HUES48 (cell line): ENCODE data around the gene WNT3.
"Not testable (repeated sequence)": the region's sequence is repeated elsewhere in the genome, so short reads cannot be mapped to it uniquely, and the experiment has no call there.

ENCODE experiments used
- H3K27ac ChIP-seq: one replicate; pipeline ENCODE4 v1.7.0; 2013; ENCODE audit warnings: low read depth, low read length, inconsistent platforms
- H3K27me3 ChIP-seq: 2 replicates; pipeline ENCODE4 v1.6.1; 2013; ENCODE audit warnings: mild to moderate bottlenecking, low read length; ENCODE audit not compliant: control insufficient read depth, insufficient read depth
- H3K36me3 ChIP-seq: 2 replicates; pipeline ENCODE4 v1.6.1; 2013; ENCODE audit warnings: low read length; ENCODE audit not compliant: control insufficient read depth, insufficient read depth
- H3K4me1 ChIP-seq: 2 replicates; pipeline ENCODE4 v1.6.1; 2013; ENCODE audit warnings: mild to moderate bottlenecking, low read length; ENCODE audit not compliant: control insufficient read depth, insufficient read depth
- H3K4me3 ChIP-seq: 2 replicates; pipeline ENCODE4 v1.5.1; 2013; ENCODE audit warnings: mild to moderate bottlenecking, low read depth, low read length
- H3K9ac ChIP-seq: 2 replicates; pipeline ENCODE4 v1.6.1; 2013; ENCODE audit warnings: mild to moderate bottlenecking, low read depth, low read length, moderate library complexity
- H3K9me3 ChIP-seq: 2 replicates; pipeline ENCODE4 v1.6.1; 2013; ENCODE audit warnings: low read length; ENCODE audit not compliant: control insufficient read depth, insufficient read depth

The WNT3 gene

DNA sequence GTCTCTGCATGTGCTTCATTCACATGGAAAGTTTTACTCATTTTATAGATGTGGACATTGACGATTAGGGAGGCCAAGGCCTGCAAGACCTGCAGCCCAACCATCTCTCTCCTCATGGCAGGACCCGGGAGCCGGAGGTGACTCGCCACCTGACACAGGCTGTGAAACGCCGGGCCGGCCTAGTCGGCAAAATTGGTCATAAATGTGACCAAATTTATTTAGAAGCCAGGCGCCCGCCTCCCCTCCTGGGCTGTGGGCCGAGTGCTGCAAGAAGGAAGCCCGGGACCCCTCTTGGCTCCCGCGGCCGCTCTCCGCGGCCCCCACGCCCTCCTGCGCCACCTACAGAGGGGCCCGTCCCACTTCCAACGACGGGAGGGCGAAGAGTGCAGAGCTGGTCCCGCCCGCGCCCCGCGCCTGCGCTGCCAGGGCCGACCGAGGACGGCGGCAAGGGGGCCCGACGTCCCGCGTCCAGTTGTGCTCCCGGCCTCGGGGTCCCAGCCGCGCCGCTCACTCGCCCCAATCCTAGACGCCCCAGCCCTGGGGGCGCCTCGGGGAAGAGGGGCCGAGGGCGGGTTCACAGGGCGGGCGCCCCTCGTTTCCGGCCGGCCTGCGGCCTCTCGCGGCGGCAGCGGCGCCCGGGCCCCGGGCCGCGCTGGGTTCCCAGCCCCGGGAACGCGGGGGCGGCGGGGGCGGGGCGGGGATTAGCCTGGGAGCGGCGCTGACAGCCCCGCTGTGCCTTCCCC is 47.5 kb downstream of the WNT3 start:
- Histone ChIP-seq H3K27ac (peak overlapping the region; percentile 100), H3K9ac (peak overlapping the region; percentile 39; the same call in 1 of the 2 replicates), H3K36me3 (no peaks in the 10 kb centered on the region; the same call in 1 of the 2 replicates), H3K9me3 (no peaks in the 10 kb centered on the region), H3K4me3 (peak overlapping the region; percentile 49), H3K4me1 (peaks cover 24% of the 10 kb centered on the region), H3K27me3 (peaks cover 57% of the 10 kb centered on the region)

DNA sequence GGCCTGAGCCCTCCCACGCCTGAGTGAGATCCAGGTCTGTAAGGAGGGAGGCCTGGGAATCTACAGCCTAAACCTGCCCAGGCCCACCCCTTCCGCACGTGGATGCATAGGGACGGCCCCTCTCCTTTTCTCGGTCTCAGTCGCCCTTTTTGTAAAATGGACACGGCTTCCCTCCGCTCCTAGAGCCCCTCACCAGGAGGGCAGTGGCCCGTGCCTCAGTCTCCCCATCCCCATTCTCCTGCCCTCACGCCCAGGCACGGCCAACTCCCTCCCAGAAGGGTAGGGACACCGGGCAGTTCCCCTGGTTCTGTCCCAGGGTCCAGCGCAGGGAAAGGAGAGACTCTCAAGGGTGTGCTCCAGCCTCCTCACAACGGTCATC is 48.1 kb downstream of the WNT3 start:
- no peaks in the 10 kb centered on the region for H3K9me3 ChIP-seq
- no peaks in the 10 kb centered on the region; the same call in 1 of the 2 replicates for H3K36me3 ChIP-seq
- no peak overlapping the region for H3K9ac ChIP-seq
- H3K4me3 ChIP-seq = peak overlapping the region; percentile 49
- peaks cover 54% of the 10 kb centered on the region for H3K27me3 ChIP-seq
- peaks cover 24% of the 10 kb centered on the region for H3K4me1 ChIP-seq
- H3K27ac ChIP-seq = peak overlapping the region; percentile 100

DNA sequence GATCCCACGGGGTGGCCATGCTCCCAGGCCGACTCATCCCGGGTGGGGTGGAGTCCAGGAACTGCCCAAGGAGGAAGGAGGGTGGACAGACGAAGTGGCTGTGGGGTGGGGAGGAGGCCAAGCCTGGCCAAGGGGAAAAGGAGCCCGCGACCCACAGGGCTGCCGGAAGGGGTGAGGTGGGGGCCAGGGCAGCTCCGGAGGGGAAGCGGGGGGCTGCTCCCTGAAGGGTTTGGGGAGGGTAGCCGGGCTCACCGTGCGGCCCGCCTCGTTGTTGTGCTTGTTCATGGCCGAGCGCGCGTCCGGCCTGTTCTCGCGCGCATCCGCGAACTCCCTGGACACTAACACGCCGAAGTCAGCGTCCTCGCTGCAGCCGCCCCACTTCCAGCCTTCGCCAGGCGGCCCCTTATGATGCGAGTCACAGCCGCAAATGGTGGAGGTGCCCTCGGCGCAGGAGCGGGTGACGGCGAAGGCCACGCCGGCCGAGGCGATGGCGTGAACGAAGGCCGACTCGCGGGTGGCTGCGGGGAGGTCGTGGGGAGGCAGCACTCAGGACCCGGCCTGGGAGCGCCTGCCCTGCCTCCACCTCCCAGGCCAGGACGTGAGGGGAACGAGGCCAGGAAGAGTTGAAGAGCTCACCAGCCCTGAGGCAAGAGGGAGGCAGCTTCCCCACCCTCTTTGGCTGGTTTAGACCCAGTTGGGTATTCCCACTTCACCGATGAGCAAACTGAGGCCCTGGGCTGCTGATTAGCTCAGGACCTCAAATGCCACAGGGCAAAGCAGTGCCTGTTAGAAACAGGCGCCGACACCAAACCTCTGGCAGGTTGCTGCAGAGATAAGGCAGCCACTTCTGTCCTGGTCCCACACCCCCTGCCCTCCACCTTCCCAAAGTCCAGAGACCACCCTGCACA is 48.7 kb downstream of the WNT3 start:
- peaks cover 24% of the 10 kb centered on the region for H3K4me1 ChIP-seq
- no peak overlapping the region for H3K27ac ChIP-seq

DNA sequence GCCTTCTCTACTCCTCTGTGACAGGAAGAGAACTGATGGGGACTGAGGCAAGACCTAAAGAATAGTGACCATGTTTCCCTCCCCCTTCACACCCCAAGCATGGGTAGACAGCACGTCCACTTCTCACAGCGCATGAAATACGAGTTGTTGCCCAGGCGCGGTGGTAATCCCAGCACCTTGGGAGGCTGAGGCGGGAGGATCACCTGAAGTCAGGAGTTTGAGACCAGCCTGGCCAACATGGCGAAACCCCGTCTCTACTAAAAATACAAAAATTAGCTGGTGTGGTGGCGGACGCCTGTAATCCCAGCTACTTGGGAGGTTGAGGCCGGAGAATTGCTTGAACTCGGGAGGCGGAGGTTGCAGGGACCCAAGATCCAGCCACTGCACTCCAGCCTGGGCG is 49.6 kb downstream of the WNT3 start:
- H3K9ac ChIP-seq = not testable (repeated sequence)
- H3K4me1 ChIP-seq = peaks cover 18% of the 10 kb centered on the region

More for the DNA sequence above, 48.7 kb downstream of the WNT3 start:
- Histone ChIP-seq H3K4me3 (no peak overlapping the region), H3K9ac (no peak overlapping the region), H3K36me3 (no peaks in the 10 kb centered on the region; the same call in 1 of the 2 replicates), H3K27me3 (peaks cover 48% of the 10 kb centered on the region), H3K9me3 (no peaks in the 10 kb centered on the region)

DNA sequence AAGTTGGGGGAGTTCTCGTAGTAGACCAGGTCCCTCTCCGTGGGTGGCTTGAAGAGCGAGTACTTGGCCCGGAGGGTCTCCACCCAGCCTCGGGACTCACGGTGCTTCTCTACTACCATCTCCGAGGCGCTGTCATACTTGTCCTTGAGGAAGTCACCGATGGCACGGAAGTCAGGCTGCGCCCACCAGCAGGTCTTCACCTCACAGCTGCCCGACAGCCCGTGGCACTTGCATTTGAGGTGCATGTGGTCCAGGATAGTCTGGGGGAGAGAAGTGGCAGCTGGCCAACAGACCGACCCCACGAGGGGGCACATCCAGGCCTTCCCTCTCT is 50.0 kb downstream of the WNT3 start:
- H3K9ac ChIP-seq = no peak overlapping the region
- H3K9me3 ChIP-seq = no peaks in the 10 kb centered on the region
- H3K36me3 ChIP-seq = no peaks in the 10 kb centered on the region; the same call in 1 of the 2 replicates
- peaks cover 35% of the 10 kb centered on the region for H3K27me3 ChIP-seq
- H3K27ac ChIP-seq = no peak overlapping the region
- no peak overlapping the region for H3K4me3 ChIP-seq
- H3K4me1 ChIP-seq = peaks cover 14% of the 10 kb centered on the region

More for the DNA sequence above, 49.6 kb downstream of the WNT3 start:
- not testable (repeated sequence) for H3K36me3 ChIP-seq, H3K27ac ChIP-seq, H3K4me3 ChIP-seq, H3K9me3 ChIP-seq
- peaks cover 39% of the 10 kb centered on the region for H3K27me3 ChIP-seq

DNA sequence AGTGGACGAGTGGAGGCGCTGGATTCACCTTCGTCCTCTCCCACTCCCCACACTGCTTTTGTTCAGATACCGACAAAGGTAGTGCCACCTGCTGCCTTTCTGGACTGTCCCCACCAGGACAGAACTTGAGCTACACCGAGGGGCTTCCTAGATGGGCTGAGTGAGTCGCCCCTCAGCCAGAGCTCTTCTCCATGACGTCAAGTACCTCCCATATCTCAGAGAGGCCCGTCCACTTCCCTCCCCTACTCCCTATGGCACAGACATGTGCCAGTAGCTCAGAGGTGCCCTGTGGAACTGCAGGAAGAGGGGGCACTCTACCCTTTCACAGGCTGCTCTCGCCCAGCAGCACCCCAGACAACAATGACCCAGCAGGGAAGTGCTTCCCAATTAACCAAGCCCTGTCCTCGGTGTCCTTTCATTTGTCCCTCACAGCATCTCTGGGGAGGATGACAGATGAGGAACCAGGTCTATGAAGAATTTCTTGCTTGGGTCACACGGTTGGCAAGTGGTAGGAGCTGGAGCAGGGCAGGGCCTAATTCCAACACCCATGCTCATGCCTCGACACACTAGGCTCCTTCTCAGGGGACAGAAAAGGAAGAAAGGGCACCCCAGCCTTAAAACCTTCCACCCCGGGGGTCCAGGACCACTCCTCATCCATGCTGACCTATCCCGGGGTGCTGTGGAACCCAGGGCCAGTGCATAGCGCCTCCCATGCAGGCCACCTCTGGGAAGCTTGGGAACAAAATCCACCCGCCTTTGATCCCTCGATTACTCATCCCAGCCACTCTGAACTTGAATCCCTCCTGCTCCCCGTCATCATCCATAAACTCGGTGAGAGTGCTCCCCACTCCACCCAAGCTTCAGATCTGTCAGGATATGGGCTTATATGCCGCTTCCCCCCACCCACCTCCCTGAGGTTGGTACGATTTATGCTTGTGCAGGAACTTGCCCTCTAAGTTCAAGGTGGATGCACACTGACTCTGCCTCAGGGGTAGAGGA is 51.7 kb downstream of the WNT3 start:
- Histone ChIP-seq H3K27ac (no peak overlapping the region), H3K27me3 (peaks cover 27% of the 10 kb centered on the region), H3K9ac (no peak overlapping the region), H3K36me3 (no peaks in the 10 kb centered on the region; the same call in 1 of the 2 replicates), H3K4me1 (peaks cover 7% of the 10 kb centered on the region), H3K4me3 (no peak overlapping the region), H3K9me3 (no peaks in the 10 kb centered on the region)

DNA sequence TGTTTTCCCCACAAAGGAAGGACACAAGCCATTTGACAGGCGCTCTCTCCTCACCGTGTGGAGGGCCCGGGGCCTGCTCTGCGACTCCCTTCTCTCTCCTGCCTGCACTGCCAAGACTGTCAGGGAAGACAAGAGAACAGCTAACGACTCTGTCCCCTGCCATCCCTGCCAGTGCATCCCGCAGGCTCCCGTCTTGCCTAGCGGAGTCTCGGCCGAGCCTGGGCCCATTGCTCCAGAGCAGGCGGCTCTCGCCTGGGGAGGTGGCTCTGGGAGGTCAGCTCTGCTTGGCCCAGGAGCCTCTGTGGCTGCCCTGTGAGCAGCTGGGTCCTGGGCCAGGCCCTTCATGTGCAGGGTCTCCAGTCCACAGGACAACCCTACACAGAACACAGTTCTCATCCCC is 53.0 kb downstream of the WNT3 start:
- Histone ChIP-seq H3K4me1 (peaks cover 4% of the 10 kb centered on the region), H3K27ac (no peak overlapping the region), H3K9ac (no peak overlapping the region)

DNA sequence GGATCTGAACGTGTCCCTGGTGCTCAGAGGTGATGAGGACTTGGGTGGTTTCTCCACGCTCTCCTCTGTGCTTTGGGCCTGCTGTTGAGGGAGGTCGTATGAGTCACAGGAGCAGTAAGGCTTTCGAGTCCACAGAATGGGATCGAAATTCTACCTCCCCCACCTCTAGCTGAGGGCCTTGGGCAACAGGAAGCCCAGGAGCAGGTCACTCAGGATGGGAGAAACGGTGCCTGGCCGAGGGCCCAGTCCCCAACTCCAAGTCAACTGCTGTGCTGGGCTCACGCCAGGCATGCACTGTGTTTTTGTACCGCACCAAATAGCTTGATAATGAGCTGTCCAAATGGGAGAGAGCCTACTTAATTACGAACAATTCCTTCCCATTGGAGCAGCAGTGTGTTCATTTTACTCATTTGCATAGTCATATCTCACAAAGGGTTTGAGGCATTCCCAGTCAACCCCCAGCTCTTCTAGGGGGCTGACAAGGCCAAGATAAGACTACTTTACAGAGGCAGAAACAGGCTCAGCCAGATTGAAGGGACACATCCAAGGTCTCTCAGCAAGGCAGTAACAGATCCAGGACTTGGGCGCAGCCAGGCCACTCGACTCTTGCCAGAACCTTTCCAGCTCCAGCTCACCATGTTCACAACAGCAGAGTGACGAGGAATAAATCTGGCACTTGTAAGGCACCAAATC is 53.6 kb downstream of the WNT3 start:
- no peak overlapping the region for H3K27ac ChIP-seq

More for the DNA sequence above, 53.0 kb downstream of the WNT3 start:
- no peaks in the 10 kb centered on the region for H3K9me3 ChIP-seq
- peaks cover 23% of the 10 kb centered on the region for H3K27me3 ChIP-seq
- no peaks in the 10 kb centered on the region; the same call in 1 of the 2 replicates for H3K36me3 ChIP-seq
- no peak overlapping the region for H3K4me3 ChIP-seq

DNA sequence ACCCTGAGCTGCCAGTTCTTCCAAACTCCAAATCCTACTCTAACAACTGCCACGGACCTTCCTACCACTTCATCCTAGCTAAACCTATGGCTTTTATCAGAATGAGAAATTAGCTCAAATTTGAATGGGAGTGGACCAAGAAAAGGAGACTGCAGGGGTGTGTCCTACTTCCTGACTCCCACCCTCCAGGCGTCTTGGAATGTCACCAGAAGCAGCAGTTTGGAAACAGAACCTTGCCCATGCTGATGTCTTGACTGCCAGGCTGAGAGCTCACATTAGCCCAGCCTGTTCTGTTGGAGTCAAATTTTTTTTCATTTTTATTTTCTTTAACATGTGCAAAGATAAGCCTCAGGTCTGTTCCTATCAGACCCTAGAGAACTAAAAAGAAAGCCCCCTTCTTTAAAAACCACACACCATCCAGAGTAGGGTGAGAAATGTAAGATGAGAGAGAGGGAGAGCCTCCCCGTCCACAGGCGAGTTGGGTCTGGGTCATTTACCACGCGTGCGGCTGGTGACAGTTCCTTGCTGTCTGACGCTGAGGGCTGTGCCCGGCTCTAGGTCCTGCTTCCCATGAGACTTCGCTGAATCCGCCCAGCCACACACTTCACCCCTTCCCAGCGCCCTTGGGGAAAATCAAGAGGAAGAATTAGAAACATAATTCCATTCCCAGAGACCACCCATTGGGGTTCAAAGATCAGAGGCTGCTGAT is 54.3 kb downstream of the WNT3 start:
- Histone ChIP-seq H3K27me3 (peaks cover 10% of the 10 kb centered on the region), H3K4me1 (no peaks in the 10 kb centered on the region; the same call in 1 of the 2 replicates), H3K9ac (no peak overlapping the region), H3K27ac (no peak overlapping the region), H3K9me3 (no peaks in the 10 kb centered on the region), H3K4me3 (no peak overlapping the region), H3K36me3 (no peaks in the 10 kb centered on the region; the same call in 1 of the 2 replicates)

More for the DNA sequence above, 53.6 kb downstream of the WNT3 start:
- H3K27me3 ChIP-seq = peaks cover 17% of the 10 kb centered on the region
- no peaks in the 10 kb centered on the region for H3K9me3 ChIP-seq
- no peaks in the 10 kb centered on the region; the same call in 1 of the 2 replicates for H3K36me3 ChIP-seq
- no peak overlapping the region for H3K4me3 ChIP-seq
- H3K4me1 ChIP-seq = no peaks in the 10 kb centered on the region; the same call in 1 of the 2 replicates
- H3K9ac ChIP-seq = no peak overlapping the region
